HepG2 (cell line): ENCODE measurements around the gene NUPR2. TPM values are rescaled to one million over a fixed set of nuclear protein-coding genes. Genes with fewer than 3 reads are reported as not detected.
A peak's percentile ranks its signal among the peaks of the same experiment; 100 is the strongest.

Source experiments
- ATAC-seq: fragments of 200-7000 bp; cut with Tn5 transposase; 3 replicates; pipeline ENCODE4 v1.9.1; 2020; ENCODE audit warnings: mild to moderate bottlenecking, moderate library complexity
- BruUV-seq: library from RNA; stranded (reverse); fragments of 400-500 nt; replicated peaks from 2 replicates; lab custom pipeline; 2021; lab: Mats Ljungman, UMichigan
- CTCF ChIA-PET: fragments of 300-600 bp; formaldehyde crosslinking; extraction: SDS; loops from one replicate; lab custom pipeline; 2021; ENCODE audit warnings: low total read pairs, inconsistent platforms, low intra/inter-chr PET ratio; lab: Yijun Ruan, JAX
- POLR2A ChIA-PET: fragments of 350-600 bp; sonication (Branson Sonifier 250); formaldehyde crosslinking; loops from one replicate; lab custom pipeline; 2020; ENCODE audit warnings: antibody characterized with exemption, inconsistent platforms; lab: Yijun Ruan, JAX
- DNase-seq: peaks from one replicate; pipeline ENCODE4 v3.0.0-alpha.2; 2015; ENCODE audit warnings: low spot score
- FAIRE-seq: peaks from 3 replicates; lab custom pipeline; 2011; peaks lifted over from hg19 to GRCh38; lab: Jason Lieb, UNC
- H2AFZ ChIP-seq: one replicate; pipeline ENCODE4 v1.6.1; 2011; ENCODE audit warnings: low read length, inconsistent platforms
- H3K27ac ChIP-seq: fragments of 300-600 bp; 3 replicates; pipeline ENCODE4 v1.8.0; 2011; ENCODE audit warnings: mixed run types, mild to moderate bottlenecking, mixed read lengths, low read length, inconsistent platforms; ENCODE audit not compliant: insufficient read depth; ENCODE audit errors: extremely low read length
- H3K27me3 ChIP-seq, 2 experiments: fragments of 200-600 bp in 1 of 2; 2 replicates in 1 of 2; 3 replicates in 1 of 2; pipeline versions ENCODE4 v1.6.0 to v1.8.0; 2011; ENCODE audit warnings: low read length in 2 of 2, mild to moderate bottlenecking in 2 of 2, moderate library complexity in 2 of 2, inconsistent platforms in 1 of 2; ENCODE audit not compliant: insufficient read depth in 2 of 2, control insufficient read depth in 1 of 2
- H3K36me3 ChIP-seq, 2 experiments: fragments of 200-600 bp in 1 of 2; replicated peaks in 1 of 2; 2 replicates in 1 of 2; 3 replicates in 1 of 2; pipeline versions ENCODE4 v1.5.1 to v1.8.0; 2011; ENCODE audit warnings: low read length in 2 of 2, inconsistent platforms in 1 of 2; ENCODE audit not compliant: insufficient read depth in 2 of 2, control insufficient read depth in 1 of 2
- H3K4me1 ChIP-seq: 2 replicates; pipeline ENCODE4 v1.5.1; 2012; ENCODE audit warnings: low read length, inconsistent platforms; ENCODE audit not compliant: insufficient read depth
- H3K4me2 ChIP-seq: 2 replicates; pipeline ENCODE4 v1.6.0; 2011; ENCODE audit warnings: low read depth, low read length, inconsistent platforms
- H3K4me3 ChIP-seq, 3 experiments: fragments of 200-600 bp in 1 of 3; sonication (generic), shearing (Covaris generic) in 1 of 3; replicated peaks in 1 of 3; 2 replicates each; pipeline ENCODE4 v1.5.1; 2011 to 2016; ENCODE audit warnings: low read length in 3 of 3, inconsistent platforms in 2 of 3, low read depth in 2 of 3, mild to moderate bottlenecking in 2 of 3, control low read depth in 1 of 3, mixed read lengths in 1 of 3; ENCODE audit not compliant: insufficient read depth in 1 of 3
- H3K79me2 ChIP-seq: one replicate; pipeline ENCODE4 v1.6.1; 2011; ENCODE audit warnings: low read length, inconsistent platforms; ENCODE audit not compliant: insufficient read depth
- H3K9ac ChIP-seq: 2 replicates; pipeline ENCODE4 v1.6.0; 2011; ENCODE audit warnings: mild to moderate bottlenecking, low read depth, low read length, inconsistent platforms; ENCODE audit not compliant: insufficient read depth
- H3K9me3 ChIP-seq: 2 replicates; pipeline ENCODE4 v1.5.1; 2012; ENCODE audit warnings: mild to moderate bottlenecking, low read length
- H4K20me1 ChIP-seq: 2 replicates; pipeline ENCODE4 v1.6.0; 2011; ENCODE audit warnings: inconsistent platforms, mild to moderate bottlenecking, low read length, moderate library complexity; ENCODE audit not compliant: insufficient read depth
- AGO2 ChIP-seq: fragments of 200-400 bp; formaldehyde crosslinking; optimal IDR thresholded peaks from 2 replicates; pipeline ENCODE3; 2017; ENCODE audit warnings: mild to moderate bottlenecking, low read depth, low read length, moderate library complexity
- DR1 ChIP-seq: sonication (generic); formaldehyde crosslinking; IDR thresholded peaks from 2 replicates; pipeline ENCODE4 v1.8.0; 2021; ENCODE audit warnings: mild to moderate bottlenecking, missing genetic modification reagents, inconsistent platforms
- ELF4 ChIP-seq: sonication (generic); formaldehyde crosslinking; IDR thresholded peaks from 2 replicates; pipeline ENCODE4 v1.5.0; 2020; ENCODE audit warnings: missing genetic modification reagents, mild to moderate bottlenecking, moderate library complexity, borderline replicate concordance
- ESRRA ChIP-seq: sonication (generic); formaldehyde crosslinking; IDR thresholded peaks from 2 replicates; pipeline ENCODE4 v1.5.1; 2020; ENCODE audit warnings: mild to moderate bottlenecking, low read depth, missing genetic modification reagents
- GABPB1 ChIP-seq: IDR thresholded peaks from 2 replicates; pipeline ENCODE4 v1.6.1; 2016; ENCODE audit warnings: mild to moderate bottlenecking, missing genetic modification reagents, moderate library complexity, missing compliant biosample characterization
- RELA ChIP-seq: sonication (generic); formaldehyde crosslinking; IDR thresholded peaks from 2 replicates; pipeline ENCODE4 v1.4.0; 2020; ENCODE audit warnings: missing genetic modification reagents
- SMAD3 ChIP-seq: sonication (generic); formaldehyde crosslinking; IDR thresholded peaks from 2 replicates; pipeline ENCODE4 v1.4.0; 2020; ENCODE audit warnings: missing genetic modification reagents
- ZBTB33 ChIP-seq: sonication (generic); formaldehyde crosslinking; IDR thresholded peaks from 2 replicates; pipeline ENCODE4 v1.4.0; 2020; ENCODE audit warnings: missing genetic modification reagents
- ZMAT5 ChIP-seq: sonication (generic); formaldehyde crosslinking; IDR thresholded peaks from 2 replicates; pipeline ENCODE4 v1.5.0; 2020; ENCODE audit warnings: mild to moderate bottlenecking, low read depth, missing genetic modification reagents, borderline replicate concordance
- ZNF260 ChIP-seq: sonication (generic); formaldehyde crosslinking; IDR thresholded peaks from 2 replicates; pipeline ENCODE4 v1.4.0; 2020; ENCODE audit warnings: missing genetic modification reagents, low read depth, mild to moderate bottlenecking, borderline replicate concordance
- ZNF362 ChIP-seq: sonication (generic); formaldehyde crosslinking; IDR thresholded peaks from 2 replicates; pipeline ENCODE4 v1.4.0; 2020; ENCODE audit warnings: missing genetic modification reagents, mild to moderate bottlenecking, borderline replicate concordance
- ZNF691 ChIP-seq: sonication (generic); formaldehyde crosslinking; IDR thresholded peaks from 2 replicates; pipeline ENCODE4 v1.4.0; 2020; ENCODE audit warnings: missing genetic modification reagents, low read depth, mild to moderate bottlenecking, borderline replicate concordance
- WGBS: methylation state at CpG from one replicate; pipeline ENCODE4 v1.1.6; 2017; ENCODE audit warnings: low lambda C conversion rate; 5-methylcytosine and 5-hydroxymethylcytosine counted together
- in situ Hi-C: cut with HindIII; loops from 2 replicates; pipeline ENCODE4 v1.10.0; 2017; ENCODE audit warnings: low pct_unique_long_range_greater_than_20kb; ENCODE audit not compliant: extremely low pct_ligation_motif_present
- intact Hi-C: fragments of 100-400 bp; cut with micrococcal nuclease; formaldehyde crosslinking; loops from one replicate; pipeline ENCODE4 v1.10.0; 2022; ENCODE audit not compliant: unreplicated experiment
- polyA plus RNA-seq, 8 experiments: library from polyadenylated mRNA; depleted of rRNA in 3 of 8; stranded (reverse) in 7 of 8; unstranded in 1 of 8; fragments of >200 nt; fragmentation: Illumina TruSeq in 4 of 8; extraction: Trizol in 4 of 8; gene quantifications; 2 replicates each; pipeline versions ENCODE4 v1.2.1 to v1.2.3, GENCODE V29; 2011 to 2016; ENCODE audit warnings: low read depth in 4 of 8, missing spikeins in 1 of 8, mixed read lengths in 1 of 8; ENCODE audit not compliant: insufficient read depth in 1 of 8
- total RNA-seq, 5 experiments: library from RNA; depleted of rRNA; stranded (reverse); fragments of >200 nt; fragmentation: Illumina TruSeq; extraction: Trizol; gene quantifications; 2 replicates each; pipeline ENCODE4 v1.2.3, GENCODE V29; 2016; ENCODE audit warnings: low read depth in 1 of 5

NUPR2 gene
- total and polyA plus RNA-seq, 2 of the 13 experiments (the other 11 are each of a cell fraction or from before 2014, with no cell fraction given), result not detected

- TF ChIP-seq ZNF691, result 0 out of 2 replicates have a peak, but pooled peaks have one; percentile 46
- TF ChIP-seq SMAD3 (CRISPR knock-in tag), result no peak
- TF ChIP-seq, all 625 proteins: peak for 67
Measured at GRCh38 chr7:56079450-56080185, 36.6 kb downstream of the NUPR2 start (continued).

GRCh38 chr7:56078196-56078595, 38.0 kb downstream of the NUPR2 start:
- BruUV-seq, result no TSS peak
- Histone ChIP-seq H3K4me3 (no peak overlapping the region), H3K27me3 (no peaks in the 10 kb centered on the region), H3K4me2 (no peak overlapping the region), H3K9me3 (no peaks in the 10 kb centered on the region), H3K27ac (no peak overlapping the region)
- no CpG with 5 or more reads among the region's 16 CpGs for WGBS
- no peak for TF ChIP-seq ZNF260
- TF ChIP-seq ELF4 (CRISPR knock-in tag), result no peak
- peak; percentile 86 for TF ChIP-seq ZBTB33 (CRISPR knock-in tag)
- TF ChIP-seq RELA (CRISPR knock-in tag), result no peak
- no peak for TF ChIP-seq DR1 (CRISPR knock-in tag)
- no peak for TF ChIP-seq GABPB1 (CRISPR knock-in tag)
- no peak for TF ChIP-seq ZMAT5 (CRISPR knock-in tag)
- TF ChIP-seq ZNF362 (CRISPR knock-in tag), result no peak
- TF ChIP-seq ESRRA (CRISPR knock-in tag), result no peak
- peak; percentile 41 for TF ChIP-seq AGO2
- TF ChIP-seq, all 625 proteins: peak for 2
- CTCF ChIA-PET, result no interaction called here
- Histone ChIP-seq H3K36me3 (peaks cover 2 to 3% of the 10 kb centered on the region in 2 experiments; a peak in 3 of 5 replicates), H3K4me1 (peaks cover 29% of the 10 kb centered on the region), H4K20me1 (no peaks in the 10 kb centered on the region), H3K79me2 (no peaks in the 10 kb centered on the region), H2AFZ (no peak overlapping the region), H3K9ac (no peak overlapping the region)
- in situ Hi-C loops, result loop anchor here (10.0 to 25.0 kb wide), 2 partner anchors 316 to 433 kb away; no protein-coding TSS in a partner anchor
- DNase-seq (no peak), ATAC-seq (no peak), FAIRE-seq (no peak)
- intact Hi-C loops, result loop anchor here (10.0 kb wide), 1 partner anchor 333 kb away; no protein-coding TSS in a partner anchor
- POLR2A ChIA-PET, result no interaction called here
